GM12878 (cell line): ENCODE data around the gene ARHGAP20. TPM values are rescaled to one million over a fixed set of nuclear protein-coding genes. Genes with fewer than 3 reads are reported as not detected.

Experiments used
- CBFB ChIP-seq: IDR thresholded peaks from 2 replicates; pipeline ENCODE4 v1.6.1; 2016; ENCODE audit warnings: antibody characterized with exemption, low read depth
- EED ChIP-seq: sonication (generic); IDR thresholded peaks from 2 replicates; pipeline ENCODE4 v1.6.1; 2016; ENCODE audit warnings: antibody characterized with exemption, low read depth
- MTA2 ChIP-seq: fragments of 450-650 bp; IDR thresholded peaks from 2 replicates; pipeline ENCODE4 v1.6.1; 2016; ENCODE audit warnings: low read depth, mild to moderate bottlenecking, moderate library complexity
- RAD51 ChIP-seq: fragments of 450-650 bp; IDR thresholded peaks from 2 replicates; pipeline ENCODE4 v1.6.1; 2016; ENCODE audit warnings: moderate library complexity, mild to moderate bottlenecking, inconsistent platforms
- RB1 ChIP-seq: fragments of 450-650 bp; formaldehyde crosslinking; IDR thresholded peaks from 2 replicates; pipeline ENCODE4 v1.6.1; 2017; ENCODE audit warnings: mild to moderate bottlenecking, borderline replicate concordance
- RBBP5 ChIP-seq: fragments of 200-600 bp; sonication (generic); conservative IDR thresholded peaks from 2 replicates; pipeline ENCODE4 v1.6.1; 2016
- SRF ChIP-seq, 2 experiments: IDR thresholded peaks; 2 replicates each; pipeline ENCODE4 v1.6.1; 2011; ENCODE audit warnings: low read depth in 2 of 2, low read length in 2 of 2, mild to moderate bottlenecking in 1 of 2, moderate library complexity in 1 of 2
- STAT1 ChIP-seq: fragments of 450-650 bp; conservative IDR thresholded peaks from 2 replicates; pipeline ENCODE4 v1.6.1; 2014; ENCODE audit warnings: antibody characterized with exemption, mild to moderate bottlenecking
- YY1 ChIP-seq: IDR thresholded peaks from 2 replicates; pipeline ENCODE4 v1.6.1; 2011; ENCODE audit warnings: low read depth, mild to moderate bottlenecking, low read length
- ZNF274 ChIP-seq: IDR thresholded peaks from one replicate; pipeline ENCODE4 v1.8.0; 2011; ENCODE audit not compliant: insufficient read length, insufficient read depth
- polyA plus RNA-seq, 11 experiments: library from polyadenylated mRNA; depleted of rRNA in 4 of 11; unstranded in 6 of 11; stranded (reverse) in 5 of 11; fragments of >200 nt; fragmentation: Nextera tagmentation in 4 of 11; fragmentation: Illumina TruSeq in 1 of 11; extraction: Ambion mirVana in 4 of 11; extraction: Trizol in 1 of 11; gene quantifications; 1 replicate in 1 of 11; 2 replicates in 10 of 11; pipeline versions ENCODE4 v1.2.1 to v1.2.3, GENCODE V29; 2011 to 2016; ENCODE audit warnings: inconsistent platforms in 2 of 11, missing spikeins in 2 of 11, low read depth in 1 of 11
- total RNA-seq, 4 experiments: library from RNA; depleted of rRNA in 3 of 4; stranded (reverse); fragments of >200 nt in 3 of 4; fragmentation: Illumina TruSeq in 1 of 4; extraction: Trizol in 1 of 4; gene quantifications; 2 replicates each; pipeline versions ENCODE4 v1.2.1 to v1.2.3, GENCODE V29; 2013 to 2021
- TF ChIP-seq, protein P1 (sequence below): IDR thresholded peaks from 2 replicates; pipeline ENCODE4 v1.6.1; 2012; ENCODE audit warnings: low read depth, low read length, improper control_type of control experiment
- TF ChIP-seq, protein P2 (sequence below): IDR thresholded peaks from 2 replicates; pipeline ENCODE4 v1.6.1; 2011; ENCODE audit warnings: borderline replicate concordance, low read depth, mild to moderate bottlenecking, moderate library complexity, mixed read lengths, low read length; ENCODE audit not compliant: insufficient read depth; ENCODE audit errors: extremely low read length
- TF ChIP-seq, protein P3 (sequence below): IDR thresholded peaks from 2 replicates; pipeline ENCODE4 v1.6.1; 2011; ENCODE audit warnings: low read depth, low read length, improper control_type of control experiment, borderline replicate concordance
- TF ChIP-seq, protein P4 (sequence below): fragments of 450-650 bp; IDR thresholded peaks from 2 replicates; pipeline ENCODE4 v1.6.1; 2016; ENCODE audit warnings: mild to moderate bottlenecking, moderate library complexity, borderline replicate concordance

ARHGAP20 gene
- total and polyA plus RNA-seq, 10 of the 15 experiments (the other 5 are each of a cell fraction or from before 2014, with no cell fraction given) = 0.01 TPM; not detected in 9

DNA sequence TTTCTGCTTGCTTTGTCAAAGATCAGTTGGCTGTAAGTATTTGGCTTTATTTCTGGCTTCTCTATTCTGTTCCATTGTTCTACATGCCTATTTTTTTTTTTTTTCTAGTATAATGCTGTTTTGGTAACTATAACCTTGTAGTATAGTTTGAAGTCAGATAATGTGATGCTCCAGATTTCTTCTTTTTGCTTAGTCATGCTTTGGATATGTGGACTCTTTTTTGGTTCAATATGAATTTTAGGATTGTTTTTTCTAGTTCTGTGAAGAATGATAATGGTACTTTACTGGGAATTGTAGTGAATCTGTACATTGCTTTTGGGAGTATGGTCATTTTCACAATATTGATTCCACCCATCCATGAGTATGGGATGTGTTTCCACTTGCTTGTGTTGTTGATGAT is 37.9 kb upstream of the ARHGAP20 start (continued):
- TF ChIP-seq, protein P1, sequence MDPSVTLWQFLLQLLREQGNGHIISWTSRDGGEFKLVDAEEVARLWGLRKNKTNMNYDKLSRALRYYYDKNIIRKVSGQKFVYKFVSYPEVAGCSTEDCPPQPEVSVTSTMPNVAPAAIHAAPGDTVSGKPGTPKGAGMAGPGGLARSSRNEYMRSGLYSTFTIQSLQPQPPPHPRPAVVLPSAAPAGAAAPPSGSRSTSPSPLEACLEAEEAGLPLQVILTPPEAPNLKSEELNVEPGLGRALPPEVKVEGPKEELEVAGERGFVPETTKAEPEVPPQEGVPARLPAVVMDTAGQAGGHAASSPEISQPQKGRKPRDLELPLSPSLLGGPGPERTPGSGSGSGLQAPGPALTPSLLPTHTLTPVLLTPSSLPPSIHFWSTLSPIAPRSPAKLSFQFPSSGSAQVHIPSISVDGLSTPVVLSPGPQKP = no peak
- TF ChIP-seq STAT1 (no peak), ZNF274 (no peak), MTA2 (no peak), RAD51 (no peak), RB1 (no peak), YY1 (no peak), CBFB (no peak), SRF (IDR thresholded peaks at IDR 0.05; ENCODE audit: low read depth in 2 of 2, low read length in 2 of 2) (no peak), RBBP5 (no peak), EED (no peak)
- TF ChIP-seq, protein P2, sequence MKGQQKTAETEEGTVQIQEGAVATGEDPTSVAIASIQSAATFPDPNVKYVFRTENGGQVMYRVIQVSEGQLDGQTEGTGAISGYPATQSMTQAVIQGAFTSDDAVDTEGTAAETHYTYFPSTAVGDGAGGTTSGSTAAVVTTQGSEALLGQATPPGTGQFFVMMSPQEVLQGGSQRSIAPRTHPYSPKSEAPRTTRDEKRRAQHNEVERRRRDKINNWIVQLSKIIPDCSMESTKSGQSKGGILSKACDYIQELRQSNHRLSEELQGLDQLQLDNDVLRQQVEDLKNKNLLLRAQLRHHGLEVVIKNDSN = no peak
- TF ChIP-seq, protein P3, sequence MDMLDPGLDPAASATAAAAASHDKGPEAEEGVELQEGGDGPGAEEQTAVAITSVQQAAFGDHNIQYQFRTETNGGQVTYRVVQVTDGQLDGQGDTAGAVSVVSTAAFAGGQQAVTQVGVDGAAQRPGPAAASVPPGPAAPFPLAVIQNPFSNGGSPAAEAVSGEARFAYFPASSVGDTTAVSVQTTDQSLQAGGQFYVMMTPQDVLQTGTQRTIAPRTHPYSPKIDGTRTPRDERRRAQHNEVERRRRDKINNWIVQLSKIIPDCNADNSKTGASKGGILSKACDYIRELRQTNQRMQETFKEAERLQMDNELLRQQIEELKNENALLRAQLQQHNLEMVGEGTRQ = no peak
- TF ChIP-seq, protein P4, sequence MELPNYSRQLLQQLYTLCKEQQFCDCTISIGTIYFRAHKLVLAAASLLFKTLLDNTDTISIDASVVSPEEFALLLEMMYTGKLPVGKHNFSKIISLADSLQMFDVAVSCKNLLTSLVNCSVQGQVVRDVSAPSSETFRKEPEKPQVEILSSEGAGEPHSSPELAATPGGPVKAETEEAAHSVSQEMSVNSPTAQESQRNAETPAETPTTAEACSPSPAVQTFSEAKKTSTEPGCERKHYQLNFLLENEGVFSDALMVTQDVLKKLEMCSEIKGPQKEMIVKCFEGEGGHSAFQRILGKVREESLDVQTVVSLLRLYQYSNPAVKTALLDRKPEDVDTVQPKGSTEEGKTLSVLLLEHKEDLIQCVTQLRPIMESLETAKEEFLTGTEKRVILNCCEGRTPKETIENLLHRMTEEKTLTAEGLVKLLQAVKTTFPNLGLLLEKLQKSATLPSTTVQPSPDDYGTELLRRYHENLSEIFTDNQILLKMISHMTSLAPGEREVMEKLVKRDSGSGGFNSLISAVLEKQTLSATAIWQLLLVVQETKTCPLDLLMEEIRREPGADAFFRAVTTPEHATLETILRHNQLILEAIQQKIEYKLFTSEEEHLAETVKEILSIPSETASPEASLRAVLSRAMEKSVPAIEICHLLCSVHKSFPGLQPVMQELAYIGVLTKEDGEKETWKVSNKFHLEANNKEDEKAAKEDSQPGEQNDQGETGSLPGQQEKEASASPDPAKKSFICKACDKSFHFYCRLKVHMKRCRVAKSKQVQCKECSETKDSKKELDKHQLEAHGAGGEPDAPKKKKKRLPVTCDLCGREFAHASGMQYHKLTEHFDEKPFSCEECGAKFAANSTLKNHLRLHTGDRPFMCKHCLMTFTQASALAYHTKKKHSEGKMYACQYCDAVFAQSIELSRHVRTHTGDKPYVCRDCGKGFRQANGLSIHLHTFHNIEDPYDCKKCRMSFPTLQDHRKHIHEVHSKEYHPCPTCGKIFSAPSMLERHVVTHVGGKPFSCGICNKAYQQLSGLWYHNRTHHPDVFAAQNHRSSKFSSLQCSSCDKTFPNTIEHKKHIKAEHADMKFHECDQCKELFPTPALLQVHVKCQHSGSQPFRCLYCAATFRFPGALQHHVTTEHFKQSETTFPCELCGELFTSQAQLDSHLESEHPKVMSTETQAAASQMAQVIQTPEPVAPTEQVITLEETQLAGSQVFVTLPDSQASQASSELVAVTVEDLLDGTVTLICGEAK = no peak
